HEK293 (cell line): ENCODE results near the gene UBA6.

Experiments
- BCL11B ChIP-seq: fragments of 450-650 bp; formaldehyde crosslinking; IDR thresholded peaks from 2 replicates; pipeline ENCODE4 v1.5.1; 2016; ENCODE audit warnings: low read depth, missing biosample characterization, missing genetic modification characterization
- SETDB1 ChIP-seq: IDR thresholded peaks from one replicate; pipeline ENCODE4 v1.6.1; 2017; ENCODE audit warnings: mild to moderate bottlenecking, low read length, moderate library complexity, mixed read lengths; ENCODE audit not compliant: insufficient read length
- ZNF169 ChIP-seq: fragments of 450-650 bp; formaldehyde crosslinking; IDR thresholded peaks from 2 replicates; pipeline ENCODE4 v1.5.1; 2016; ENCODE audit warnings: missing biosample characterization, missing genetic modification characterization
- ZNF311 ChIP-seq: fragments of 450-650 bp; formaldehyde crosslinking; IDR thresholded peaks from 2 replicates; pipeline ENCODE4 v1.5.1; 2017; ENCODE audit warnings: missing biosample characterization, missing genetic modification characterization, borderline replicate concordance
- ZNF660 ChIP-seq: fragments of 450-650 bp; IDR thresholded peaks from 2 replicates; pipeline ENCODE4 v1.5.1; 2018; ENCODE audit warnings: missing biosample characterization, mild to moderate bottlenecking, missing genetic modification characterization

DNA sequence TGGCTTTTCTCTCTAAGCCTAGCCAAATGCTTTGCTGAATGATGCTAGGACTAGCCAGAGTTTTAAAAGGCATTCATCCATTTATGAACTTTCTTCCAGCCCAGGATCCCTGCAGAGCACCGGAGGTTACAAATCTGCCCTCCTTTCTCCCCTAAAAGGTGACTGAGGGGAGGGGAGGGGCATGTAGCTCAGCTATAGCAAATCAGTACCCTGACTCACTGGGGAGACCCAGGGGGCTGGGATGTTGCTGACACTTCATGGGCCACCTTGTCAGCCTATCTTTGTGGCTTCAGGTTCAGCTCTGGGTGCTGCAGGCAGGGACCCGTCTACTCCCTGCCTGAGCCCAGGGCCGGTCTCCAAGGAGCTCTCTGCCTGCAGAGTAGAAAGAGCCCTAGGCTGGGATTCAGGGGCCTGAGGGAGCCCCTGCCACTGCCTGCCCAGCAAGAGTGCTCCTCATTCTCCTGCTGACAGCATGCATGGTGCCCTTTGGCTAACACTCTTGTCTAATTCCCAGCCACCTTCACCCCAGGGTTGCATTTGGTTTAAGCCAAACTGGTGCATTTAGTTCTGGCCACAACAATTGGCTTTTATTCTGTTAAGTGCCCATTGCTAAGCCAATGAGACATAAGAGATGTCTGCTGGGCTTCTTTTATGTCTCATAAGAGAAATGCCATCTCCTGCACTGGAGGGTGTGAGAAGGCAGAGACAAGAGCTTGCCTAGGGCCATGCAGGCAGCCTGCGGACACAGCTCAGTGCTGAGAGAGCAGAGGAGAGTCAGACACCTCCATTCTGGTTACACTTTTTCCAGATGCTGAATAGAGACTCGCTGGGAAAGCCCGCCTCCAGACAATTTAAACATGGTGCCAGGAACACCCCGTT is 11.9 kb upstream of the UBA6 start:
- TF ChIP-seq ZNF311 (tag by site-specific recombination) (no peak), ZNF660 (tag by site-specific recombination) (no peak), ZNF169 (tag by site-specific recombination) (no peak), SETDB1 (no peak), BCL11B (no peak)
